K562 (cell line): ENCODE data around the gene MTMR3. TPM values are rescaled to one million over a fixed set of nuclear protein-coding genes. Genes with fewer than 3 reads are reported as not detected.

Experiments used
- ATAC-seq: fragments of 200-7000 bp; cut with Tn5 transposase; 3 replicates; pipeline ENCODE4 v1.9.1; 2020; ENCODE audit warnings: moderate library complexity
- BruUV-seq: library from RNA; stranded (reverse); fragments of 400-500 nt; replicated peaks from 2 replicates; lab custom pipeline; 2021; lab: Mats Ljungman, UMichigan
- CTCF ChIA-PET: fragments of 300-600 bp; formaldehyde crosslinking; extraction: SDS; loops from one replicate; lab custom pipeline; 2021; ENCODE audit warnings: low intra/inter-chr PET ratio; lab: Yijun Ruan, JAX
- POLR2A ChIA-PET: fragments of 300-600, 350-650 bp; sonication (Branson Sonifier 250); formaldehyde crosslinking; extraction: SDS; loops from one replicate; lab custom pipeline; 2021; ENCODE audit warnings: antibody characterized with exemption, inconsistent platforms; lab: Yijun Ruan, JAX
- DNase-seq, 4 experiments: peaks; one replicate each; pipeline versions ENCODE4 v3.0.0 to v3.0.0-alpha.2; 2011 to 2018; ENCODE audit warnings: low spot score in 3 of 4, mixed read lengths in 3 of 4; ENCODE audit errors: extremely low read depth in 1 of 4
- FAIRE-seq: peaks from 2 replicates; lab custom pipeline; 2011; peaks lifted over from hg19 to GRCh38; lab: Jason Lieb, UNC
- H2AFZ ChIP-seq: 2 replicates; pipeline ENCODE4 v1.6.0; 2011; ENCODE audit warnings: low read depth, low read length, control low read depth, inconsistent platforms
- H3K27ac ChIP-seq: fragments of 200-600 bp; 3 replicates; pipeline ENCODE4 v1.8.0; 2011; ENCODE audit warnings: low read depth, mild to moderate bottlenecking, control low read depth, inconsistent platforms, low read length, moderate library complexity, mixed read lengths; ENCODE audit errors: extremely low read depth
- H3K27me3 ChIP-seq, 2 experiments: fragments of 300-600 bp in 1 of 2; 2 replicates in 1 of 2; 3 replicates in 1 of 2; pipeline versions ENCODE4 v1.6.0 to v1.8.0; 2011; ENCODE audit warnings: inconsistent platforms in 2 of 2, low read length in 2 of 2, mild to moderate bottlenecking in 1 of 2, mixed read lengths in 1 of 2, moderate library complexity in 1 of 2; ENCODE audit not compliant: control insufficient read depth in 2 of 2, insufficient read depth in 2 of 2
- H3K36me3 ChIP-seq: fragments of 300-600 bp; 3 replicates; pipeline ENCODE4 v1.8.0; 2011; ENCODE audit warnings: mild to moderate bottlenecking, low read length, inconsistent platforms; ENCODE audit not compliant: control insufficient read depth, insufficient read depth
- H3K4me1 ChIP-seq, 2 experiments: fragments of 200-600 bp in 1 of 2; replicated peaks in 1 of 2; 2 replicates in 1 of 2; 3 replicates in 1 of 2; pipeline versions ENCODE4 v1.5.1 to v1.8.0; 2011; ENCODE audit warnings: inconsistent platforms in 2 of 2, low read length in 2 of 2, mild to moderate bottlenecking in 1 of 2, mixed read lengths in 1 of 2, moderate library complexity in 1 of 2; ENCODE audit not compliant: control insufficient read depth in 2 of 2, insufficient read depth in 2 of 2
- H3K4me2 ChIP-seq: 2 replicates; pipeline ENCODE4 v1.6.1; 2011; ENCODE audit warnings: low read length, control low read depth, inconsistent platforms, mixed read lengths; ENCODE audit not compliant: insufficient read depth
- H3K4me3 ChIP-seq: fragments of 200-600 bp; sonication (generic), shearing (Covaris generic); 2 replicates; pipeline ENCODE4 v1.5.1; 2016; ENCODE audit warnings: control low read depth, inconsistent platforms
- H3K79me2 ChIP-seq: fragments of 200-600 bp; 3 replicates; pipeline ENCODE4 v1.8.0; 2011; ENCODE audit warnings: low read length, inconsistent platforms; ENCODE audit not compliant: control insufficient read depth, insufficient read depth
- H3K9ac ChIP-seq, 2 experiments: 2 replicates each; pipeline versions ENCODE4 v1.6.0 to v1.6.1; 2011; ENCODE audit warnings: low read depth in 2 of 2, low read length in 2 of 2, control low read depth in 1 of 2, inconsistent platforms in 1 of 2, mild to moderate bottlenecking in 1 of 2, mixed read lengths in 1 of 2; ENCODE audit not compliant: insufficient read depth in 1 of 2
- H3K9me1 ChIP-seq: one replicate; pipeline ENCODE4 v1.6.0; 2011; ENCODE audit warnings: inconsistent platforms, mild to moderate bottlenecking, low read length, moderate library complexity; ENCODE audit not compliant: control insufficient read depth, insufficient read depth
- H3K9me3 ChIP-seq: replicated peaks from 2 replicates; pipeline ENCODE4 v1.5.1; 2011; ENCODE audit warnings: low read depth, low read length, inconsistent platforms; ENCODE audit not compliant: control insufficient read depth, insufficient read depth
- H4K20me1 ChIP-seq: replicated peaks from 2 replicates; pipeline ENCODE4 v1.6.1; 2011; ENCODE audit warnings: low read length, inconsistent platforms, mixed read lengths; ENCODE audit not compliant: control insufficient read depth, insufficient read depth
- MAFG ChIP-seq: fragments of 450-650 bp; conservative IDR thresholded peaks from 2 replicates; pipeline ENCODE4 v1.6.1; 2016; ENCODE audit warnings: missing genetic modification characterization, missing compliant biosample characterization
- PRMT5 ChIP-seq: sonication (generic); formaldehyde crosslinking; IDR thresholded peaks from 2 replicates; pipeline ENCODE4 v1.5.0; 2020; ENCODE audit warnings: missing genetic modification reagents
- TAF1 ChIP-seq: IDR thresholded peaks from 2 replicates; pipeline ENCODE4 v1.6.1; 2011; ENCODE audit warnings: mild to moderate bottlenecking, low read length, moderate library complexity; ENCODE audit not compliant: insufficient read depth, control insufficient read depth, severe bottlenecking; ENCODE audit errors: extremely low read depth
- ZBTB7A ChIP-seq: IDR thresholded peaks from 2 replicates; pipeline ENCODE4 v1.6.1; 2011; ENCODE audit warnings: low read depth, mild to moderate bottlenecking, low read length, moderate library complexity, borderline replicate concordance; ENCODE audit not compliant: control insufficient read depth
- ZNF175 ChIP-seq: fragments of 200-800 bp; sonication (Bioruptor generic); IDR thresholded peaks from 2 replicates; pipeline ENCODE4 v1.6.1; 2016; ENCODE audit warnings: low read depth, mild to moderate bottlenecking, missing genetic modification characterization, missing compliant biosample characterization
- ZNF197 ChIP-seq: fragments of 200-800 bp; sonication (Bioruptor generic); IDR thresholded peaks from 2 replicates; pipeline ENCODE4 v1.6.1; 2016; ENCODE audit warnings: low read depth, missing genetic modification characterization, missing compliant biosample characterization
- ZNF436 ChIP-seq: fragments of 250-450, 450-650 bp; sonication (Bioruptor Pico); formaldehyde crosslinking; IDR thresholded peaks from 2 replicates; pipeline ENCODE4 v1.7.0; 2020; ENCODE audit warnings: mild to moderate bottlenecking
- WGBS: fragments of 100-300 bp; shearing (Covaris generic); methylation state at CpG from one replicate; pipeline ENCODE4 v1.1.6; 2016; ENCODE audit warnings: low coverage, mixed read lengths; ENCODE audit not compliant: insufficient coverage; ENCODE audit errors: missing lambda C conversion rate; 5-methylcytosine and 5-hydroxymethylcytosine counted together
- in situ Hi-C: fragments of 300-500 bp; cut with MboI; formaldehyde crosslinking; loops from 4 replicates; pipeline ENCODE4 v1.15.0; 2018; ENCODE audit warnings: inconsistent platforms, mixed read lengths
- intact Hi-C: fragments of 100-400 bp; cut with micrococcal nuclease; formaldehyde crosslinking; loops from 2 replicates; pipeline ENCODE4 v1.14.2; 2022
- polyA plus RNA-seq, 8 experiments: library from polyadenylated mRNA; depleted of rRNA in 4 of 8; stranded (reverse) in 5 of 8; unstranded in 3 of 8; fragments of >200 nt; fragmentation: Nextera tagmentation in 2 of 8; fragmentation: Illumina TruSeq in 1 of 8; extraction: Ambion mirVana in 2 of 8; extraction: Trizol in 1 of 8; gene quantifications; 2 replicates each; pipeline versions ENCODE4 v1.2.1 to v1.2.3, GENCODE V29; 2011 to 2014; ENCODE audit warnings: inconsistent platforms in 1 of 8, missing spikeins in 1 of 8
- total RNA-seq, 7 experiments: library from RNA; depleted of rRNA in 6 of 7; stranded (reverse); fragments of >200 nt in 6 of 7; fragmentation: Illumina TruSeq in 2 of 7; extraction: Trizol in 2 of 7; gene quantifications; 2 replicates each; pipeline versions ENCODE4 v1.2.1 to v1.2.3, GENCODE V29; 2011 to 2021; ENCODE audit warnings: low replicate concordance in 1 of 7
- TF ChIP-seq, protein P1 (sequence below): fragments of 450-650 bp; formaldehyde crosslinking; IDR thresholded peaks from 2 replicates; pipeline ENCODE4 v1.4.0; 2022; ENCODE audit warnings: missing genetic modification characterization
- TF ChIP-seq, protein P2 (sequence below): fragments of 250-450 bp; sonication (Bioruptor Pico); IDR thresholded peaks from 2 replicates; pipeline ENCODE4 v1.8.0; 2021; ENCODE audit warnings: moderate library complexity, mild to moderate bottlenecking, inconsistent platforms

The MTMR3 gene
- total and polyA plus RNA-seq, 9 of the 15 experiments (the other 6 are each of a cell fraction or from before 2014, with no cell fraction given): 1.6 to 13.7 (median 7.9) TPM

DNA sequence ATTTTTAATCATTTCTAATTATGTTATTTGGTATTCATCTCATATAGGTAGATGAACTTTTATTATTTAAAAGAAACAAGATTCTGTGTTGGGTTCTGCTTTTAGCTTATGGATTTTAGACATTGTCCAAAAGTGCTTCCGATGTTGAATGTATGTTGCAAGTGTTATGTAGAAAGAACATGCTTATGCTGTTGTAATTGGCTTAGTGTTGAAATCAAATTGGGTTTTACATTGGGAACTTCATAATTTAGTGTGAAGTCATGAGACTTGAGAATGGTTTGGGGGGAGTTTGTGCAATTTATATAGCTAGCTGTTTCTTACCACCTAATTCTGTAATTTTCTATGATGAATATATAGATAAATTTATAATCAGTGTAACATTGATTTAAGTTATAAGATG lies 3.6 kb downstream of the MTMR3 start:
- intact Hi-C loops (no loop called here), in situ Hi-C loops (no loop called here)
- no peaks in the 10 kb centered on the region; the same call in 2 of the 3 replicates for H3K36me3 ChIP-seq
- H3K27ac ChIP-seq: no peak overlapping the region
- no peak overlapping the region for H3K9ac ChIP-seq
- FAIRE-seq (no peak), DNase-seq (no peak)
- H3K4me2 ChIP-seq: no peak overlapping the region
- H3K4me1 ChIP-seq: peaks cover 0 to 5% of the 10 kb centered on the region in 2 experiments; a peak in 2 of 5 replicates
- BruUV-seq: no TSS peak
- POLR2A ChIA-PET: interaction anchor here (2.7 kb wide), 1 partner anchor 21 kb away, joined by 8 read pairs; no protein-coding TSS in a partner anchor
- H3K79me2 ChIP-seq: peaks cover 74% of the 10 kb centered on the region
- peaks cover 3% of the 10 kb centered on the region for H3K9me1 ChIP-seq
- no peak for TF ChIP-seq ZNF436 (CRISPR knock-in tag)
- no peak for TF ChIP-seq ZBTB7A
- no peak for TF ChIP-seq ZNF175 (CRISPR knock-in tag)
- TF ChIP-seq, protein P1, sequence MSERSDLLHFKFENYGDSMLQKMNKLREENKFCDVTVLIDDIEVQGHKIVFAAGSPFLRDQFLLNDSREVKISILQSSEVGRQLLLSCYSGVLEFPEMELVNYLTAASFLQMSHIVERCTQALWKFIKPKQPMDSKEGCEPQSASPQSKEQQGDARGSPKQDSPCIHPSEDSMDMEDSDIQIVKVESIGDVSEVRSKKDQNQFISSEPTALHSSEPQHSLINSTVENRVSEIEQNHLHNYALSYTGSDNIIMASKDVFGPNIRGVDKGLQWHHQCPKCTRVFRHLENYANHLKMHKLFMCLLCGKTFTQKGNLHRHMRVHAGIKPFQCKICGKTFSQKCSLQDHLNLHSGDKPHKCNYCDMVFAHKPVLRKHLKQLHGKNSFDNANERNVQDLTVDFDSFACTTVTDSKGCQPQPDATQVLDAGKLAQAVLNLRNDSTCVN (CRISPR knock-in tag): no peak
- no peak for TF ChIP-seq TAF1
- no peak for TF ChIP-seq MAFG (tag)
- no peak for TF ChIP-seq ZNF197
- TF ChIP-seq, protein P2, sequence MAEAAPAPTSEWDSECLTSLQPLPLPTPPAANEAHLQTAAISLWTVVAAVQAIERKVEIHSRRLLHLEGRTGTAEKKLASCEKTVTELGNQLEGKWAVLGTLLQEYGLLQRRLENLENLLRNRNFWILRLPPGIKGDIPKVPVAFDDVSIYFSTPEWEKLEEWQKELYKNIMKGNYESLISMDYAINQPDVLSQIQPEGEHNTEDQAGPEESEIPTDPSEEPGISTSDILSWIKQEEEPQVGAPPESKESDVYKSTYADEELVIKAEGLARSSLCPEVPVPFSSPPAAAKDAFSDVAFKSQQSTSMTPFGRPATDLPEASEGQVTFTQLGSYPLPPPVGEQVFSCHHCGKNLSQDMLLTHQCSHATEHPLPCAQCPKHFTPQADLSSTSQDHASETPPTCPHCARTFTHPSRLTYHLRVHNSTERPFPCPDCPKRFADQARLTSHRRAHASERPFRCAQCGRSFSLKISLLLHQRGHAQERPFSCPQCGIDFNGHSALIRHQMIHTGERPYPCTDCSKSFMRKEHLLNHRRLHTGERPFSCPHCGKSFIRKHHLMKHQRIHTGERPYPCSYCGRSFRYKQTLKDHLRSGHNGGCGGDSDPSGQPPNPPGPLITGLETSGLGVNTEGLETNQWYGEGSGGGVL: no peak
- TF ChIP-seq PRMT5: no peak
- TF ChIP-seq, all 486 proteins: peak for 0
- no peaks in the 10 kb centered on the region for H3K27me3 ChIP-seq
- no peak for ATAC-seq
- H2AFZ ChIP-seq: no peak overlapping the region
- H3K4me3 ChIP-seq: no peak overlapping the region
- CTCF ChIA-PET: no interaction called here
- no peaks in the 10 kb centered on the region for H3K9me3 ChIP-seq
- H4K20me1 ChIP-seq: peaks cover 6% of the 10 kb centered on the region; the same call in 1 of the 2 replicates
- WGBS: 79% methylated on average over 1 of the region's 1 CpG
